NCI-H128 (cell line): ENCODE results near the gene ABCA3.
"Not testable (repeated sequence)": the region's sequence is repeated elsewhere in the genome, so short reads cannot be mapped to it uniquely, and the experiment has no call there.

Experiments
- DNase-seq: peaks from one replicate; lab custom pipeline; 2025; ENCODE audit not compliant: unreplicated experiment; lab: John Stamatoyannopoulos, UW

The ABCA3 gene

DNA sequence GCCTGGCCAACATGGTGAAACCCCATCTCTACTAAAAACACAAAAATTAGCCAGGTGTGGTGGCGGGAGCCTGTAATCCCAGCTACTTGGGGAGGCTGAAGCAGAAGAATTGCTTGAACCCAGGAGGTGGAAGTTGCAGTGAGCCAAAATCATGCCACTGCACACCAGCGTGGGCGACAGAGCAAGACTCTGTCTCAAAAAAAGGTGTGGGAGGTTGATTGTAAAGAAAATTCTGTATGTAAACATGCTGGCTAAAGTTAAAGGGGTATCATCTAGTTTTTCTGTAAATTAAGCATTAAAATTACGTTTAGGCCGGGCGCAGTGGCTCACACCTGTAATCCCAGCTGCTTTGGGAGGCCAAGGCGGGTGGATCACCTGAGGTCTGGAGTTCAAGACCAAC lies 82.0 kb downstream of the ABCA3 start:
- DNase-seq = not testable (repeated sequence)

DNA sequence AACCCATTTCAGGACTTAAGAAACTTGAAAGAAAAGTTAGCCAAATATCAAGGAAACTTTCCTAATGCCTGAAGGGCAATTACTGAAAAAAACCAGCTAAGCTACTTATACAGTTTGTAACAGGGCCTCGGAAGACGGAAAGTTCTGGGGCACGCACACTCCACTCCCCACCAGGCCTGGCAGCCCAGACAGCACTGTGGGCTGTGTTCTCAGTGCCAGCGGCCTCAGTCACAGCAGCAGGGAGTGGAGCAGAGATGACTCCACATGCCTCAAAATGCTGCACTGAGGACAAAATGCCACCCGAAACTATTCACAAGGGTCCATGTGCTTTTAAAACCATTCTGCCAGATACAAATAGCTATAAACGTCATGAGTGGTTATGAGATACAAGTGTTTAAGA lies 82.8 kb downstream of the ABCA3 start:
- no peak for DNase-seq

DNA sequence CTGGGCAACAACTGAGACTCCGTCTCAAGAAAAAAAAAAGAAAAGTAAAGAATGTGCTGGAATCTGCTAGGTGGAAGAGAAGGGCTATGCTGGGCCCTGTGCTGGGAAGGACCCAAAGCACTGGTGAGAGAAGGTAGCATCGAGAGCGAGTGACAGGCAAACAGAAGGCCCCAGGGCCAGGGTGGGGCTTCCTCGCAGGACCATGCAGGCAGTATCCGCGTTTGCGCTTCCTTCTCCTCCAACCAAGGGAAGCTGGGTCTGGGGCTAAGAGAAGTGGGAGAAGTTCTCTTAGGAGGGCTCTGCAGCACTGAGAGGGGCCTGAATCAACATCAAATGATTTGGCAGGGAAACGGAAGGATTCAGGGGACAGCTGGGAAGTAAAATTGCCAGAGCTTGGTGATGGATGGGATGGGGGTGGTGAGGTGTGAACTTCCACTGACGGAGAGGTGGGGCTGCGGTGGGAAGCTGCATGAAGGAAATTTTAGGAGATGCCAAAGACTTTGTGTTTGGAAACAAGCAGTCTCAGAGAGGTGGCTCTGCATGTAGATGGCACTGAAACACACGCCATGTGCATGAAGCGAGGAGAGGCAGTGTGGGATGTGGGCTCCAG lies 83.9 kb downstream of the ABCA3 start:
- no peak for DNase-seq

GRCh38 chr16:2253293-2253692 lies 87.2 kb downstream of the ABCA3 start:
- no peak for DNase-seq

DNA sequence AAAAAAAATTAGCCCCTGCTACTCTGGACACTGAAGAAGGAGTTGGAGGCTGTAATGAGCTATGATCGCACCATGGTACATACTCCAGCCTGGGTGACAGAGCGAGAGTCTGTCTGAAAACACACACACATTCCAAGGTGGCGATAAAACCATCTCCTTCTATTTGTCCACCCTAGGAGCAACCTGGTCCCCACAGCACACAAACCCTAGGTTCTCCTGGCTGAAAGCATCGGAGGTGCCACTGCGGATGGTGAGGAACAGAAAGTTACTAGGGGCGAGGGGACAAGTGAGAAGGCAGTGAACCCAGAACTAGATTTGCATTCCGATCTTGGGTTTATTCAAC lies 87.8 kb downstream of the ABCA3 start:
- no peak for DNase-seq

DNA sequence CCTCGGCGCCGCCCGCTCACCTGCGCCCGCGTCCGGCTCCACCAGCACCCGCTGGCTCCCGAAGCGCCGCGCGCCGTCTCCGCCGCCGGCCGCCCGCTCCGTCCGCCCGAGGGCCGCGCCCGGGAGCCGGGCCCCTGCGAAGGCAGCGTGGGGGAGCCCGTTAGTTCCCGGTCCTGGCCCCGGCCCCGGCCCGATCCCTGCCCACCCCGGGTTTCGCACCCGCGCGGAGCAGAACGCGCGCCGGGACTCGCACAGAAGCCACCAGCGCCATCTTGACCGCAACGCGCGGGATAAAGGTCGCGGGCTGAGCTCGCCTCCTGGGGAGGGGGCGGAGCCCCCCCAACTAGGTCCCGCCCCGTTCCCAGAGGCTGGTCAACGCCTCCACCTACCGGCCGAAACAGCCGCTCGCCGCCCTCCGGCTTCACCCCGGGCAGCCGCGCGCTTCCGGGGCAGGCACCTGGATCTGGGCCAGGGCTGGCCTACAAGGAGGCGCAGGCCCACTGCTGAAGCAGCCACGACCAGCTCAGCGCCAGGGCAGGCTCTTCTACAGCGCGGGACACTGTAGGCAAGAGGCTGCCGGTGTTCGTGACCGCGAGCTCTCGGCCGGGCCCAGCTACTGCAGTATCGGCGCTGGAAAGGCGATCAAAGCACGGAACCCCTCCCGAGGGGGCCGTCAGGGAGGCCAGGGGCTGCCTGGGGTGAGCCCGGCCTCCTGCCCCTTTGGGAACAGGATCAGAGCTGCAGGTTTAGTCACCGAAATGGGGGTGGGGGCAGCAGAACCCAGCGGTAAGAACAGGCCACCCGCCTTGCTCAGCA lies 89.0 kb downstream of the ABCA3 start, which contains the start of gene ECI1:
Gene ECI1 (minus strand): TSS at position 292 of the 816 bp plus-strand sequence. CDS start 21 bp downstream, at position 271.
- peak; percentile 74 for DNase-seq

- DNase-seq = no peak
Observed at GRCh38 chr16:2250652-2251295, 89.8 kb downstream of the ABCA3 start.

- DNase-seq = no peak
Observed at GRCh38 chr16:2246301-2246885, 94.1 kb downstream of the ABCA3 start.

GRCh38 chr16:2244926-2245795 lies 95.4 kb downstream of the ABCA3 start:
- DNase-seq = no peak

DNA sequence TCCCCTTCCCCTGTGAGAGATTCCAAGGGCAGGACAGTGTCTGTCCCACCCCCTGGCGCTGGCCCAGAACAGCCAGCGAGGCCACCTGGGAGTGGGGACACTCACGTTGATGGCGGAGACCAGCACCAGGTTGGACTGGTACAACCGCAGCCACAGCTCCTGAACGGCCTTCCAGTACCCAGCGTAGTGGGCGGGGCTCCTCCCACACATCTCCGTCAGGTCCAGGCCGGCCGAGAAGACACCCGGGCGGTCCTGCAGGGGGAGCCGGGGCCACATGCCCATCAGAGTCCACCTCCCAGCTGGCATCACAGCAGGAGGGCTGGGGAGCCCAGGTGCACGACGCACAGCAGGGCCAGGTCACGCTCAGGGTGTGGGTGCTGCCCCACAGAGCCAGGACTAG lies 96.2 kb downstream of the ABCA3 start:
- DNase-seq = no peak

GRCh38 chr16:2243781-2244180 lies 96.7 kb downstream of the ABCA3 start:
- DNase-seq = no peak

DNA sequence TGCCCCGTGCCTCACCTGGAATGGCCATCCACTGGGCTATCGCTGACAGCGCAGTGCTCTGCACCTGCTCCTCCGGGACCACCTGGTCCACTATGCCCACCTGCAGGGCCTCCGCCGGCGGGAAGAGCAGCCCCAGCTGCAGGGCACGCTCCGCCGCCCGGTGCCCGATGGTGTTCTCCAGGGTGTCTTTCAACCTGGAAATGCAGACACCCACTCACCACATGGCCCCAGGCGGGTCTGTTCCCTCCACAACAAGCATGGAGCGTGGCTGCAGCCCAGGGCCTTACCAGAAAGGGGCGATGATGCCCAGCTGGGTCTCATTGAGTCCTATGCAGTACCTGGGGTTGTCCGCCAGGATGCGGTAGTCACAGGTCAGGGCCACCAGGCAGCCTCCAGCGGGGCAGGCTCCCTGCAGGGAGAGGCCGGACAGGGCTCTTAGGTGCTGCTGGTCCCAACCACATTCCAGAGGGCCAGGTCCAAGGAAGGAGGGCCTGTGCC lies 97.4 kb downstream of the ABCA3 start:
- DNase-seq = no peak

DNA sequence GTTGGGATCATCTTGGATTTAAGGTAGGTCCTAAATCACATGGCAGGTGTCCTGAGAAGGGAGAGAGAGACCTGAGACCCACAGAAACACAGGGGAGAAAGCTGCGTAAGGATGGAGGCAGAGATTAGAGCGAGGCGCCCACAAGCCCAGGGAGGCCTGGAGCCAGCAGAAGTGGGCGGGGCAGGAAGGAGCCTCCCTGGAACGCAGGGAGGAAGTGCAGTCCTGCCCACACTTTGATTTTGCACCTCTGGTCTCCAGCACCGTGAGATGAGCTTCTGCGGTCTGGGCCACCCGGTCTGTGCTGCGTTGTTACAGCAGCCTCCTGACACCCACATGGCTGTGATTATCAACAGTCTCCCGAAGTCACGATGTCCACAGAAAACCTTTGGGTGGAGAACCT lies 97.9 kb downstream of the ABCA3 start:
- no peak for DNase-seq

DNA sequence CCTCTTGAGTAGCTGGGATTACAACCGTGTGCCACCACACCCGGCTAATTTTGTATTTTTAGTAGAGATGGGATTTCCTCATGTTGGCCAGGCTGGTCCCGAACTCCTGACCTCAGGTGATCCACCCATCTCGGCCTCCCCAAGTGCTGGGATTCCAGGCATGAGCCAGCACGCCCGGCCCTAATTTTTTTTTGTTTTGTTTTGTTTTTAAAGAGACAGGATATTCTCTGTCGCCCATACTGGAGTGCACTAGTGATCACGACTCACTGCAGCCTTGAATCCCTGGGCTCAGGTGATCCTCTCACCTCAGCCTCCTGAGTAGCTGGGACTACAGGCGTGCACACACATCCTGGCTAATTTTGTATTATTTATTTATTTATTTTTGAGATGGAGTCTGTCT lies 100.2 kb downstream of the ABCA3 start:
- DNase-seq = not testable (repeated sequence)

DNA sequence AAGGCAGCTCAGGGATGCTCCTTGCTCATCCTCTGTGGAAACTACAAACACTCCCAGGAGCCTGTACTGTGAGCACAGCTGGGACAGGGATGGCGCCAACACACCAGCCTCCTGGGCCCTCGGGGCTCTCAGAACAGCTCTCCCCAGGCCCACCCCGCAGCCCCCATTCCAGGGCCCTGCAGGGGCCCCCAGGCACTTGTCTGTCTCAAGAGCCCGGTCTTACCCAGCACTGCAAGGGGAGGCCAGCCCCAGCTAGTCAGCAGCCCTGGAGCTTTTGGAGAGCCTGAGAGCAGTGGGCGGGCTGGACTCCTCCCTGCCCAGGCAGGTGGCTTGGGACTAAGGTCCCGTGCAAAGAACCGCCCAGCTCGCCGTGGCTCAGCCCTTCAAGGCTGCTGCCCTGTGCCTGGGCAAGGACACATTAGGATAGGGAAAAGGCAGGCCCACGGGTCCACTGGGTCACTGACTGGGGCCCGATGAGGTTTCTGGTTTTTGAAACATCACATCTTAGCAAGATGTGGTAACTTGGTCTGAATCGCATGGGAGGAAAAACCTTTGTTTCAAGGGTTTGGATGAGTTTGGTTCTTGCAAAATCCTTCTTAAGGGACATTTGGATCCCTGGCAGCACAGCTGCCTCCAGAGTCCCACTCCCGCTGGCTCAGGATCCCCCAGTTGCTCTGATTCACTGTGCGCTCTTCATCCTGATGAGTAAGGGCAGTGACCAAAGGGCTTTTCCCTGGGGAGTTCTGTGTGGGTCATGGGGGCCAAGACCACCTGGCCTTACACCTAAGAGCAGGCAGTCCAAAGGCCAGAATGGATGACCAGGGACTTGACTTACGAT lies 101.5 kb downstream of the ABCA3 start:
- no peak for DNase-seq

DNA sequence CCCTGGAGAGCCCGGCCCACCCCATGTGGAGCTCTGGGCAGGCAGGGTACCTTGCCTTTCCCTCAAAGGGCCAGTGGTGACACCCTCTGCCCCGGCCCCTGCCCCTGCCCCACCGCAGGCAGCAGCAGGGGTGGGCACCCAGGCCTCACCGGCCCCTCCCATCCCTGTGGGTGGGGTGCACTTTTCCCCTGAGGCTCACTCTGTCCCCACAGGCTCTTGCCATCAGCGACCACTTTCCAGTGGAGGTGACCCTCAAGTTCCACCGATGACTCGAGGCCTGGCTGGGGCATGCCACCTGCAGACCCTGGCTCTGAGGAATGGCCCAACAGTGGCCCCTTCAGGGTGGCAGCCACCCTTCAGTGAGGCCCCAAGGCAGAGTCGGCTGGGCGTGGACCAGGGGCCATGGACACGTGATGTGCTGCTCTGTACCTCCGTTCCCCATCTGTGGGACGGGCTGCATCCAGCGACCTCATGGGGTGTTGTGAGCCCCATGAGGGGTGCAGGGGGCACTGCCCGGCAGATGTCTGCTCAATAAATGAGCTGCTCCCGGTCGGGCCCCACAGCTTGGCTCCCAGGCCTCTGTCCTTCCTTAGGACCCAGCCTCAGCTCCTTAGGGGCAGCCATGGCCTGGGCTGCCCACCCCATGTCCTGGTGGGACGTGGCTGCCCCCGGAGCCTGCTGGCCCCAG lies 102.2 kb downstream of the ABCA3 start:
- DNase-seq = no peak

- DNase-seq = no peak
Observed at GRCh38 chr16:2237493-2238149, 102.9 kb downstream of the ABCA3 start.

DNA sequence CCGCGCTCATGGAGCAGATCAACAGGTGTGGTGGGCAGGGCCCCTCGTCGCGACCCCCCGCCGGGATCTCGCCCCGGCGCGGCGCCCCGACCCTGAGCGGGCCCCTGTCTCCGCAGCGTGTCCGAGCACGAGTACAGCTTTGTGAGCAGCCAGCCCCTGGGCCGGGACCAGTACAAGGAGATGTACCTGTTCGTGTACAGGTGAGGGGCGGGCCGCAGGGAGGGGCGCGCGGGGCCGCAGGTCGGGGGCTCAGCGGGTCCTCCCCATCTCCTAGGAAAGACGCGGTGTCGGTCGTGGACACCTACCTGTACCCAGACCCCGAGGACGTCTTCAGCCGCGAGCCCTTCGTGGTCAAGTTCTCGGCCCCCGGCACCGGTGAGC lies 103.4 kb downstream of the ABCA3 start:
- DNase-seq = no peak
